KBM-7 (cell line): Measurements from ENCODE around the gene TUBGCP4.

Experiments
- DNase-seq: peaks from one replicate; pipeline ENCODE4 v3.0.0-alpha.2; 2015
- in situ Hi-C: fragments of 300-500 bp; cut with MboI; formaldehyde crosslinking; loops from 2 replicates; pipeline ENCODE4 v1.14.3; 2020; ENCODE audit warnings: low sequenced_read_pairs, low pct_unique_long_range_greater_than_20kb, mixed read lengths

TUBGCP4 gene

DNA sequence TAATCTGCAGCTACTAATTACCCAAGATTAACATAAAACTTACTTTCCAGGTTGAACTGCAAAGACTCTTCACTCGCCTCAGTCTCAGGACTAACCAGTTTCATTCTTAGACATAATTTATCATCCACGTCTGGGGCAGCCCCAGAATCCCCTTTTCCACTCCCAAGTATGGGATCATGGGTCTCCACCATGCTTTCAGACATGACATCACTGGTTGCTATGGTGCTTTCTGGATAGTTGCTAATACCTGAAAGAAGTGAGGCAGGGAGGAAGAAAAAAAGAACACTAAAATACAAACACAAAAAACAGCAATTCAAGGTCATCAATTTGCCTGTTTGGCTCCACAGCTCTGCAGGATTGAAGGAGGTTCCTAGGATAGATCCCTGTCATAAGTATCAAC, 75.4 kb downstream of the TUBGCP4 start:
- in situ Hi-C loops, result no loop called here
- DNase-seq, result no peak

DNA sequence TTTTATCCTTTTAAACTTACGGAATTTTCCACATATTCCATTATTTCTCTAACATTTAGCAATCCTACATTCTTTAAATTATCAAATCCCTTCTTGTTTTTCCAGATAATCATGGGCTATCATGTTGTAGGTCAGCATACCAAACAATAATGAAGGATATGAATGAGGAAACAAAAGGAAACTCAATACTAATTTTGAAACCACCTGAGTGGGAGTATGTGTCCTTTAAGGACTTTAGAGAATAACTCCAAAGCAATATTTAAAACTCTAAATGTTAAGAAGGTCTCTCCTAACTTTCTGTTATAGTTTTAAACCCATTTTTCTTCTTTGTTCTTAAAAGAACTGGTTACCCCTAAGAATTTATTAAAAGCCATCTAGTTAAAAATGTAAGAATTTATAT, 79.1 kb downstream of the TUBGCP4 start:
- no peak for DNase-seq
- in situ Hi-C loops, result no loop called here
